H9 (cell line): ENCODE data around the gene RETREG3. TPM values are rescaled to one million over a fixed set of nuclear protein-coding genes. Genes with fewer than 3 reads are reported as not detected.

ENCODE experiments used
- DNase-seq: peaks from one replicate; pipeline ENCODE4 v3.0.0-alpha.2; 2017
- H2AFZ ChIP-seq: one replicate; pipeline ENCODE4 v1.6.1; 2013; ENCODE audit warnings: mild to moderate bottlenecking, low read length, control low read depth, moderate library complexity
- H2AK5ac ChIP-seq: 2 replicates; pipeline ENCODE4 v1.6.1; 2013; ENCODE audit warnings: low read length, control low read depth, mixed read lengths; ENCODE audit not compliant: insufficient read length
- H2BK120ac ChIP-seq: one replicate; pipeline ENCODE4 v1.6.1; 2013; ENCODE audit warnings: low read depth, mild to moderate bottlenecking, low read length, control low read depth, inconsistent platforms; ENCODE audit not compliant: poor library complexity, severe bottlenecking
- H2BK12ac ChIP-seq: 2 replicates; pipeline ENCODE4 v1.6.1; 2013; ENCODE audit warnings: low read length, control low read depth, mixed read lengths, low read depth; ENCODE audit not compliant: insufficient read length
- H2BK15ac ChIP-seq: 2 replicates; pipeline ENCODE4 v1.6.1; 2013; ENCODE audit warnings: low read depth, low read length, control low read depth
- H2BK20ac ChIP-seq: one replicate; pipeline ENCODE4 v1.6.1; 2013; ENCODE audit warnings: low read depth, mild to moderate bottlenecking, low read length, control low read depth, inconsistent platforms; ENCODE audit not compliant: poor library complexity, severe bottlenecking
- H2BK5ac ChIP-seq: 2 replicates; pipeline ENCODE4 v1.6.1; 2013; ENCODE audit warnings: low read length, control low read depth, mixed read lengths; ENCODE audit not compliant: insufficient read length
- H3K14ac ChIP-seq: 2 replicates; pipeline ENCODE4 v1.6.1; 2013; ENCODE audit warnings: low read length, control low read depth; ENCODE audit not compliant: insufficient read depth
- H3K18ac ChIP-seq: 2 replicates; pipeline ENCODE4 v1.6.1; 2013; ENCODE audit warnings: low read depth, mild to moderate bottlenecking, mixed read lengths, low read length, control low read depth; ENCODE audit not compliant: insufficient read length
- H3K23ac ChIP-seq: 2 replicates; pipeline ENCODE4 v1.6.1; 2013; ENCODE audit warnings: low read length, control low read depth, mixed read lengths, low read depth; ENCODE audit not compliant: insufficient read length
- H3K23me2 ChIP-seq: 2 replicates; pipeline ENCODE4 v1.6.1; 2013; ENCODE audit warnings: low read depth, mild to moderate bottlenecking, mixed read lengths, low read length, control low read depth; ENCODE audit not compliant: insufficient read length, poor library complexity, severe bottlenecking
- H3K27ac ChIP-seq: 2 replicates; pipeline ENCODE4 v1.5.1; 2013; ENCODE audit warnings: low read length, control low read depth, mixed read lengths, low read depth; ENCODE audit not compliant: insufficient read length
- H3K27me3 ChIP-seq: 2 replicates; pipeline ENCODE4 v1.6.1; 2013; ENCODE audit warnings: low read length, control low read depth, inconsistent platforms; ENCODE audit not compliant: insufficient read depth
- H3K4ac ChIP-seq: 2 replicates; pipeline ENCODE4 v1.6.1; 2013; ENCODE audit warnings: low read depth, mild to moderate bottlenecking, control low read depth, inconsistent platforms, low read length, moderate library complexity
- H3K4me1 ChIP-seq: 2 replicates; pipeline ENCODE4 v1.6.1; 2013; ENCODE audit warnings: low read length, control low read depth, inconsistent platforms; ENCODE audit not compliant: insufficient read depth
- H3K4me2 ChIP-seq: 2 replicates; pipeline ENCODE4 v1.6.1; 2013; ENCODE audit warnings: low read length, control low read depth, mixed read lengths; ENCODE audit not compliant: insufficient read length, insufficient read depth
- H3K56ac ChIP-seq: 2 replicates; pipeline ENCODE4 v1.6.1; 2013; ENCODE audit warnings: low read depth, mild to moderate bottlenecking, mixed read lengths, low read length, control low read depth; ENCODE audit not compliant: insufficient read length
- H3K79me1 ChIP-seq: 2 replicates; pipeline ENCODE4 v1.6.1; 2013; ENCODE audit warnings: low read depth, mild to moderate bottlenecking, moderate library complexity, low read length, control low read depth, inconsistent platforms; ENCODE audit not compliant: insufficient read depth, poor library complexity, severe bottlenecking
- H3K79me2 ChIP-seq: 2 replicates; pipeline ENCODE4 v1.6.1; 2013; ENCODE audit warnings: low read length, control low read depth, inconsistent platforms; ENCODE audit not compliant: insufficient read depth
- H3K9ac ChIP-seq: 2 replicates; pipeline ENCODE4 v1.6.1; 2013; ENCODE audit warnings: low read length, control low read depth, mixed read lengths; ENCODE audit not compliant: insufficient read length; ENCODE audit errors: extremely low read depth
- H3K9me3 ChIP-seq: one replicate; pipeline ENCODE4 v1.6.1; 2013; ENCODE audit warnings: low read depth, low read length, inconsistent platforms; ENCODE audit not compliant: control insufficient read depth
- H3T11ph ChIP-seq: one replicate; pipeline ENCODE4 v1.6.1; 2013; ENCODE audit warnings: mild to moderate bottlenecking, low read length, control low read depth, inconsistent platforms
- H4K20me1 ChIP-seq: one replicate; pipeline ENCODE4 v1.6.1; 2013; ENCODE audit not compliant: control insufficient read depth, insufficient read length, insufficient read depth
- H4K5ac ChIP-seq: 2 replicates; pipeline ENCODE4 v1.6.1; 2013; ENCODE audit warnings: low read depth, mild to moderate bottlenecking, mixed read lengths, low read length, control low read depth; ENCODE audit not compliant: insufficient read length
- H4K8ac ChIP-seq: replicated peaks from 2 replicates; pipeline ENCODE4 v1.6.1; 2013; ENCODE audit warnings: low read length, control low read depth, mixed read lengths, low read depth; ENCODE audit not compliant: insufficient read length
- H4K91ac ChIP-seq: 2 replicates; pipeline ENCODE4 v1.6.1; 2013; ENCODE audit warnings: low read depth, mild to moderate bottlenecking, moderate library complexity, mixed read lengths, low read length, control low read depth; ENCODE audit not compliant: insufficient read length
- H3K27ac Mint-ChIP-seq, 3 experiments: 2 replicates in 2 of 3; 3 replicates in 1 of 3; pipeline ENCODE4 v1.8.0; 2020 to 2021; ENCODE audit warnings: mixed read lengths in 3 of 3, mild to moderate bottlenecking in 1 of 3, moderate library complexity in 1 of 3
- H3K27me3 Mint-ChIP-seq: 2 replicates; pipeline ENCODE4 v1.8.0; 2021; ENCODE audit warnings: low read depth, mild to moderate bottlenecking, moderate library complexity, mixed read lengths
- H3K36me3 Mint-ChIP-seq, 3 experiments: 2 replicates in 2 of 3; 3 replicates in 1 of 3; pipeline ENCODE4 v1.8.0; 2020 to 2021; ENCODE audit warnings: low read depth in 3 of 3, mixed read lengths in 3 of 3; ENCODE audit not compliant: insufficient read depth in 1 of 3
- H3K4me1 Mint-ChIP-seq, 2 experiments: 2 replicates each; pipeline ENCODE4 v1.8.0; 2020; ENCODE audit warnings: mixed read lengths in 2 of 2
- H3K4me3 Mint-ChIP-seq, 2 experiments: 2 replicates in 1 of 2; 3 replicates in 1 of 2; pipeline ENCODE4 v1.8.0; 2020 to 2021; ENCODE audit warnings: mild to moderate bottlenecking in 2 of 2, mixed read lengths in 2 of 2, moderate library complexity in 1 of 2
- H3K9me3 Mint-ChIP-seq, 2 experiments: 2 replicates in 1 of 2; 3 replicates in 1 of 2; pipeline ENCODE4 v1.8.0; 2020; ENCODE audit warnings: mild to moderate bottlenecking in 2 of 2, mixed read lengths in 2 of 2, moderate library complexity in 1 of 2
- WGBS: extraction: QIAGEN DNeasy Blood & Tissue Kit; methylation state at CpG from one replicate; pipeline ENCODE4 v1.1.7; 2013; ENCODE audit warnings: missing lambda C conversion rate, low lambda C conversion rate, mixed read lengths; ENCODE audit not compliant: insufficient read length; ENCODE audit errors: extremely low coverage; 5-methylcytosine and 5-hydroxymethylcytosine counted together
- total RNA-seq: library from RNA; stranded (reverse); gene quantifications from 2 replicates; pipeline ENCODE4 v1.2.1, GENCODE V29; 2021
- TF ChIP-seq, protein P1 (sequence below): fragments of 200-600 bp; sonication (generic); conservative IDR thresholded peaks from 3 replicates; pipeline ENCODE4 v1.8.0; 2021; ENCODE audit warnings: antibody characterized with exemption, mild to moderate bottlenecking

Gene RETREG3
- total RNA-seq, 1 experiment from 2014 or later: 47.3 TPM

DNA sequence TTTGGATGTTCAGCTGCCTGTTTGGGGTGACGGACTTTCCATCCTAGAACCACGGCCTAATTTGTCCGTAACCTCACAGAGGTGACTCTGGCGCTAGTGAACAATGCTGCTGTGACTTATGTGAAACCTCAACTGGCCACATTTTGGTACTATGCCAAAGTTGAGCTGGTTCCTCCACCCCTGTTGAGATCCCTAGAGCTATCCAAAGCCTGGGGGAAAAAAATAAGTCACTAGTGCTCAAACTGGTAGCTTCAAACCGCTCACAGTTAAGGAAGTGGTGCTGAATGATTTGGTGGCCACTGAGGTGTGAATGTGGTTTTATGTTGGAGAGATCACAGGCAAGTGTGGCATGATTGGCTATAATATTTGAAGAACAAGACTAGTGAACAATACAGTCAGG, 38.6 kb upstream of the RETREG3 start:
- H3K27me3 Mint-ChIP-seq: 0 out of 2 replicates have a peak, but pooled peaks cover 1% of the 10 kb centered on the region
- Histone ChIP-seq H3K9me3 (no peaks in the 10 kb centered on the region), H3K4me2 (no peak overlapping the region), H2BK12ac (no peak overlapping the region), H3K18ac (no peak overlapping the region), H3K56ac (no peak overlapping the region), H2BK120ac (no peak overlapping the region), H3K9ac (no peak overlapping the region), H3K79me2 (no peaks in the 10 kb centered on the region), H4K8ac (no peak overlapping the region), H3K4me1 (no peaks in the 10 kb centered on the region), H2BK5ac (no peak overlapping the region), H2BK15ac (no peak overlapping the region), H3K23me2 (no peaks in the 10 kb centered on the region), H2AK5ac (no peak overlapping the region), H3K27me3 (no peaks in the 10 kb centered on the region), H2BK20ac (no peak overlapping the region), H3K4ac (no peak overlapping the region), H3K14ac (no peak overlapping the region), H3K23ac (no peak overlapping the region), H3K79me1 (no peaks in the 10 kb centered on the region), H3K27ac (no peak overlapping the region), H4K91ac (no peak overlapping the region), H4K5ac (no peak overlapping the region), H4K20me1 (no peaks in the 10 kb centered on the region), H3T11ph (no peak overlapping the region), H2AFZ (no peak overlapping the region)
- H3K4me1 Mint-ChIP-seq: peaks cover 1 to 2% of the 10 kb centered on the region in 2 experiments
- H3K36me3 Mint-ChIP-seq: no peaks in the 10 kb centered on the region
- H3K4me3 Mint-ChIP-seq: no peak overlapping the region
- H3K27ac Mint-ChIP-seq: no peak overlapping the region
- no peak for DNase-seq
- WGBS: no CpG with 5 or more reads among the region's 5 CpGs
- H3K9me3 Mint-ChIP-seq: no peaks in the 10 kb centered on the region; a peak in 1 of 5 replicates
- TF ChIP-seq, protein P1, sequence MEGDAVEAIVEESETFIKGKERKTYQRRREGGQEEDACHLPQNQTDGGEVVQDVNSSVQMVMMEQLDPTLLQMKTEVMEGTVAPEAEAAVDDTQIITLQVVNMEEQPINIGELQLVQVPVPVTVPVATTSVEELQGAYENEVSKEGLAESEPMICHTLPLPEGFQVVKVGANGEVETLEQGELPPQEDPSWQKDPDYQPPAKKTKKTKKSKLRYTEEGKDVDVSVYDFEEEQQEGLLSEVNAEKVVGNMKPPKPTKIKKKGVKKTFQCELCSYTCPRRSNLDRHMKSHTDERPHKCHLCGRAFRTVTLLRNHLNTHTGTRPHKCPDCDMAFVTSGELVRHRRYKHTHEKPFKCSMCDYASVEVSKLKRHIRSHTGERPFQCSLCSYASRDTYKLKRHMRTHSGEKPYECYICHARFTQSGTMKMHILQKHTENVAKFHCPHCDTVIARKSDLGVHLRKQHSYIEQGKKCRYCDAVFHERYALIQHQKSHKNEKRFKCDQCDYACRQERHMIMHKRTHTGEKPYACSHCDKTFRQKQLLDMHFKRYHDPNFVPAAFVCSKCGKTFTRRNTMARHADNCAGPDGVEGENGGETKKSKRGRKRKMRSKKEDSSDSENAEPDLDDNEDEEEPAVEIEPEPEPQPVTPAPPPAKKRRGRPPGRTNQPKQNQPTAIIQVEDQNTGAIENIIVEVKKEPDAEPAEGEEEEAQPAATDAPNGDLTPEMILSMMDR: no peak
